GM18858 (cell line): ENCODE results near the gene LYL1.
"Not testable (repeated sequence)": the region's sequence is repeated elsewhere in the genome, so short reads cannot be mapped to it uniquely, and the experiment has no call there.

Experiments
- ATAC-seq: cut with Tn5 transposase; IDR thresholded peaks from one replicate; pipeline ENCODE4 v1.9.1; 2021; ENCODE audit not compliant: unreplicated experiment

The LYL1 gene

DNA sequence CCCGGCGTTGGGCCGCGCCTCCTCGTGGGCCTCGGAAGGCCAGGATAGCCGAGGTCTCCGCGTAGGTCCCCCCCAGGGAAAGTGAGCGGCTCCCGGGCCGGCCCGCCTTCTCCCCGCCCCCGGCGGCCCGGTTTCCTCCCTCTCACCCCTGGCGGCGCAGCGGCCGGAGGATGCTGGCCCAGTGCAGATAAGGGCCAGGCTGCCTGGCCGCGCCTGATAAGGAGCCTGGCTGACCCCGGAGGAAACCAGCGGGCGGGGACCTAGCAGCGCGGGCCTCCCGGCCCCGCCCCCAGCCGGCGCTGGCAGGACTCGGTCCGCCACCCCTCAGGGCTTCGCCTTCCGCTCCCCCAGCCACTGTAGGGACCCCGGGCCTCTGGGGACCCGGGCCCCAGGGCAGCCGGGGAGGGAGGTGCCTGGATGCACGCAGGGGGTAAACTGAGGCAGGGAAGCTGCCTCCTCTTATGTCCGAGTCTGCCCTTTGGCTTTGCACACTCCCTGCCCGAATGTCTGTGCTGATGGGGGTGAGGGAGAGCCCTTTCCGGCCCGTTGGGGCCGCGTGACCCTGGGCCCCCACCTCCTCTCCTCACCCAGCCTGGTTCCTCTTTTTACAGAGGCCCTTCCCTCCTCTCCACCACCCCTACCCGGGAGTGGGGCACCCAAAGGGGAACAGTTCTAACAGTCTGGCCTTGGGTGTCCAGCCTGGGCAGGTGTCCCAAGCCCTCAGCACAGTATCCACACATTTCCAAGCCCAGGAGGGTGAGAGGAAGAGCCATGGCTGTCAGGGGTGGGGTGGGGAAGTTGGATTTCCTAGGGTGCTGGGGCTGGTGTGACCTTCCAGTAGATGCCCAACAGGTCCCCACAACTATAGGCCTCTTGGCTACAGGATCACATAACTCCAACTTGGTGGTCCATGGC, at the start of gene LYL1:
Gene LYL1 (minus strand): TSS at position 193 of the 915 bp plus-strand sequence. CDS start 1,687 bp downstream, outside the sequence.
- ATAC-seq, result no peak

DNA sequence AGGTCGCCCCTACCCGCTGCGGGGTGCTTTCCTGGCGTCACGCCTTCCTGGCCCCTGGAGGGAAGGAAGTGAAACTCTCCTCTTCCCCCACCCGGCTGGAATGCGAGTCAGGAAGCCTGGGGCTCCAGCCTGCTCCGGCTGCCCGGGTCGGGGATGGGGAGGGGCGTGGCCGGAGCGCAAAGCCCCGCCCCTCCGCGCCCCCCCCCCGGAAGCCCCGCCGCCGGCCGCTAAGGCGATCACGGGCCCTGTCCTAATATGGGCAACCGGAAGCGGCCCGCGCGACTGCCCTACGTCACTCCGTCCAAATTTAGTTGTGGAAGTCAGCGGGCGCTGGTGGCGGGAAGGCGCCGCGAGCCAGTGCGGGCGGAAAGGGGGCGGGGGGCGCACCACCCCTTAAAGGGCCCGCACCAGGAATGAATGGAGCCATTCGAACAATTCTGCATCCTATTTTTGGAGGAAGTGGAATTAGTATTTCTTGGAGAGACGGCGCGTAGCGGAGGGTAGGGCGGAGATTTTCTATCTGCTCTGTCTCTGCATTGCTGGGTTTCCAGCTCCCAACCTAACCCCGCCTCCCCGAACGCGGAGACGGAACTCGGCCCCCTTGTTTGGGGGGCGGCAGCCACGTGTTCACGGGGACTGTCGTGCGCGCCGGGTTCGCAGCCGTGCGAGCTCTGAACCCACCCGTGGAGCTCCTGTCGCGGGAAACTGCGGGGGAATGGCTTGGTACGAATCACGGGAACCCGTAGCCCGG, 49.1 kb upstream of the LYL1 start:
- no peak for ATAC-seq

GRCh38 chr19:13150931-13151604, 48.4 kb upstream of the LYL1 start:
- no peak for ATAC-seq

- peak; percentile 25 for ATAC-seq
Observed at GRCh38 chr19:13150187-13150930, 47.7 kb upstream of the LYL1 start, which contains the start of the genes IER2 and STX10. TSS of gene IER2 (plus strand) at chr19:13150411. CDS start at chr19:13153187, 2,776 bp downstream. TSS of gene STX10 (minus strand) at chr19:13150375. CDS start at chr19:13150173, 202 bp downstream.

DNA sequence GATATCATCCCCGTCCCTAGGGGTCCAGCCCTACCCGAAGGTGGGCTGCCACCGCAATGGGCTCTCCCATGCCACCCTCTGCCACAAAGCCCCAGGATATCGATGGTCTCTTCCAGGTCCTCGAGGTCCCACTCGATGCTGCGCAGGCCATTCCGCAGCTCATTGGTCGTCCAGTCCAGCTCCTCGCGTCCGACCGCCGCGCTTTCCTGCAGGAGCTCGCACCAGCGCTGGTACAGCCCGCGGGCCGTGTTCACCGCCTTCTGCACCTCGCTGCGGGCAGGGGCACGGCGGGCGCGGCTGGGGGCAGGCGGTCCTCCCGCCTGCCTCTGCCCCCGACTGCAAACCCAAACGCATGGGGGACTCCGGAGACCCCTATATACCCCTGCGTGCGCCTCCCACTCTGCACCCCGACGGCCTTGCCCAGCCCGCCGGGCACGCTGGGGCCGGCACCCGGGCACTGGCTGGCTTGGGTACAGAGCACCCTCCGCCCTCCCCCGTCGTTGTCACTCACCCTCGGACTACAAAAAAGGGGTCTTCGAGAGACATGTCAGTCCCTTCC, 47.0 kb upstream of the LYL1 start:
- no peak for ATAC-seq

- ATAC-seq, result not testable (repeated sequence)
Observed at GRCh38 chr19:13149173-13149627, 46.5 kb upstream of the LYL1 start.

GRCh38 chr19:13146763-13147563, 44.3 kb upstream of the LYL1 start:
- no peak for ATAC-seq

DNA sequence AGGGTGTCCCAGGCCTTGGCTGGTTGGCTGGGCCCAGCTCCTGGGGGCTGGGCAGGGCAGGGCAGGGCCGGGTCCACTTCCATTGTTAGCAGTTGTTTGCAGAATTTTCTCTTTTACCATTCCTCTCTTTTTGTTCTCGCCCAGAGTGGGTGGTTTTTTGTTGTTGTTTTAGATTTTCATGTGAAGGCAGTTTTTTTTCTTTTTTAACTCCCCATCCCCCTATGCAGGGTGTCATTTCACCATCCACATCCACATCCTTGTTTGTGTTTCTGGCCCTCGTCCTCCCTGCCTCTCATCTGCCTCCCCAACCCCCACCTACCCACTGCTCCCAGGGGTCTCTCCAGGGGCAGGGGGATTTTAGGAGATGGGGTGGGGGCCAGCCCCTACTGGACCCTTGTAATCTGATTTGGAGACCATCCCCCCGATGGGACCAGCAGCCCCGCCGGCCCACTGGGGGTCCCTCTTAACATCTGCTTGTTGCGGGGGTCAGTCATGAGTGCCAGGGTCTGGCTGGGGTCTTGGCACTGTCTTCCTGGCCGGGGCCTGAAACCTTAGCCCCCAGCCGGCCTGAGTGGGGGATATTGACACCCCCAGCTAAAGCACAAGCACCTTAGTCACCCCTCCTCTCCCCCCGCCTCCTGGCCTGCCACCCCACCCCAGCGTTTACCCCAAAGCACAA, 37.1 kb upstream of the LYL1 start:
- ATAC-seq, result no peak

GRCh38 chr19:13138916-13139198, 36.2 kb upstream of the LYL1 start:
- no peak for ATAC-seq

DNA sequence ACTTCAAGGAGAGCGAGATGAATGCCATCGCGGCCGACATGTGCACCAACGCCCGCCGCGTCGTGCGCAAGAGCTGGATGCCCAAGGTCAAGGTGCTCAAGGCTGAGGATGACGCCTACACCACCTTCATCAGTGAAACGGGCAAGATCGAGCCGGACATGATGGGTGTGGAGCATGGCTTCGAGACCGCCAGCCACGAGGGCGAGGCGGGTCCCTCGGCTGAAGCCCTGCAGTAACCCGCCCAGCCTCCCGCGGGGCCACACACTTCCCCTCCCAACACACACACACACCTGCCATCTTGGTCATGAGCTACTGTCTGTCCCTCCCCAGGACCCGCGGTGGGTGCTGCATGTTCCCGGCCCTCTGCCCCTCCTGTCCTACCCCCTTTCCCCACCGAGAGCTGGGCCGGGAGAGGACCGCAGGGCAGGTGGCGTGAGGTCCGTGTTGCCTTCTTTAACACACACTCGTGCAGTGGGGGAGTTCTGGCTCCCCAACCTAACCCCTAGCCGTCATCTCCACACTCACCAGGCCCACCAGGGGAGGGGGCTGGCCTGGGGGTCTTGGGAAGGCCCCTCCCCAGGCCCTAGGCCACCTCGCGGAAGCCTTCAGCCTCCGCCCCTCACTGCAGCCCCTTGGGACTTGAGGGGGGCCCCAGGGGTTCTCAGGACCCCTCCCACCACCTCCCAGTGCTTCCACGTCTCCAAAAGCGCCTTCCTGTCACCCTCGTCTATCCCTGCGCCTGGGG, 35.7 kb upstream of the LYL1 start:
- no peak for ATAC-seq

DNA sequence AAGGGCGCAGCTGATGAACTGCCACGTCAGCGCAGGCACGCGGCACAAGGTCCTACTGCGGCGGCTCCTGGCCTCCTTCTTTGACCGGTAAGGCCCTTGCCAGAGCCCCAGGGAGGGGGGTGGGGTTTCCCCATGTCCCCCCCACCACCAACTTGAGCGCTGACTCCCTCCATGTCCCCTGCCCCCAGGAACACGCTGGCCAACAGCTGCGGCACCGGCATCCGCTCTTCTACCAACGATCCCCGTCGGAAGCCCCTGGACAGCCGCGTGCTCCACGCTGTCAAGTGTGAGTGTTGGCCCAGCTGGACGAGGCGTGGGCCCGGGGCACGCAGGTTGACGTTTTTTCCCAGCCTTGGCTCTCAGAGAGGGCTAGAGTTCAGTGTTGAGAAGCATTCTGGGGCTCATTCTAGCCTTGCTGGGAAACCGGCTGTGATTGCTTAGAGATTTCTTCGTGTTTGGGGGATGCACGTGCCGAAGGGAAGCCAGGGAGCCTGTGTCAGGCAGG, 34.7 kb upstream of the LYL1 start:
- no peak for ATAC-seq

DNA sequence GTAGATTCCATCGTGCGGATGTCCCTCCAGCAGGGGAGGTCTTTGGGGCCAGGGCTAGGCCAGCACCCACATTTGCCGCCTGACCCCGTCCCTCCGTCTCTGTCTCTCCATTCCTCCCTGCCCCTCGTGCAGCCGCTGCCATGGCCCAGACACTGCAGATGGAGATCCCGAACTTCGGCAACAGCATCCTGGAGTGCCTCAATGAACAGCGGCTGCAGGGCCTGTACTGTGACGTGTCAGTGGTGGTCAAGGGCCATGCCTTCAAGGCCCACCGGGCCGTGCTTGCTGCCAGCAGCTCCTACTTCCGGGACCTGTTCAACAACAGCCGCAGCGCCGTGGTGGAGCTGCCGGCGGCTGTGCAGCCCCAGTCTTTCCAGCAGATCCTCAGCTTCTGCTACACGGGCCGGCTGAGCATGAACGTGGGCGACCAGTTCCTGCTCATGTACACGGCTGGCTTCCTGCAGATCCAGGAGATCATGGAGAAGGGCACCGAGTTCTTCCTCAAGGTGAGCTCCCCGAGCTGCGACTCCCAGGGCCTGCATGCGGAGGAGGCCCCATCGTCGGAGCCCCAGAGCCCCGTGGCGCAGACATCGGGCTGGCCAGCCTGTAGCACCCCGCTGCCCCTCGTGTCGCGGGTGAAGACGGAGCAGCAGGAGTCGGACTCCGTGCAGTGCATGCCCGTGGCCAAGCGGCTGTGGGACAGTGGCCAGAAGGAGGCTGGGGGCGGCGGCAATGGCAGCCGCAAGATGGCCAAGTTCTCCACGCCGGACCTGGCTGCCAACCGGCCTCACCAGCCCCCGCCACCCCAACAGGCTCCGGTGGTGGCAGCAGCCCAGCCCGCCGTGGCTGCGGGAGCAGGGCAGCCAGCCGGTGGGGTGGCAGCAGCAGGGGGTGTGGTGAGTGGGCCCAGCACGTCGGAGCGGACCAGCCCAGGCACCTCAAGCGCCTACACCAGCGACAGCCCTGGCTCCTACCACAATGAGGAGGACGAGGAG, 32.7 kb upstream of the LYL1 start:
- ATAC-seq, result no peak

DNA sequence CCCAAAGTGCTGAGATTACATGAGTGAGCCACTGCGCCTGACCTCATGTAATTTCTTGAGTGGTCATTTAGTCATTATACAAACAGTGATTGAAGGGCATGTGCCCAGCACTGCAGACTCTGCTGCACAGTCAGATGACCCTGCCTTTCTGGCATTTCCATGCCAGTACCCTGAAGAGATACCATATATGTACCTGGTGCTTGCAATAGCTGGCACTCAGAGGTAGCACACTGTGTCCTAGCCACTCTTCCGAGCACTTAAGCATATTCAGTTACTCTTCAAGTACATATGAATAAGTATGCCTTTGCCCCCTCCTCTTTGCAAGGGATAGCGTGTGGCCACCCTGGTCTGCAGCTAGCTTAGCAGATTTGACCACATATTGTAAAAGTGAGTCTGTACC, 32.0 kb upstream of the LYL1 start:
- no peak for ATAC-seq

DNA sequence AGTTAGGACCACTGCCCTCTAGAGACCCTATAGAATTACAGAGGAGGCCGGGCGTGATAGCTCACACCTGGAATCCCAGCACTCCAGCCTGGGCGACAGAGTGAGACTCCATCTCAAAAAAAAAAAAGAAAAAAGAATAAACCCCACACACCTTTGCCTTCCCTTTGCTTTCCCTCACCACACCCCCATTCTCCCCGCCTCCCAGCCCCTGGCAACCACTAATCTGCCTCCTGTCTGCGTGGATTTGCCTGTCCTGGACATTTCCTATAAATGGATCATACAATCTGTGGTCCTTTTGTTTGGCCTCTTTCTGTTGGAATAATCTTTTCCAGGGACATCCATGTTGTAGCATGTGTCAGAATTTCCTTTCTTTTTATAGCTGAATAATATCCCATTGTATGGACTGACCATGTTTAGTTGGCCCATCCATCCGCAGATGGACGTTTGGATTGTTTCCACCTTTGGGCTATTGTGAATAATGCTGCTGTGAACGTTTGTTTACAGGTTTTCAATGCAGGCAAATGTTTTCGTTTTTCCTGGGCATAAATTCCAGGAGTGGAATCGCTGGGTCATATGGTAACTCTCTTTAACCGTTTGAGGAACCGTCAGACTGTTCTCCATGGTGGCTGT, 30.7 kb upstream of the LYL1 start:
- ATAC-seq, result no peak

DNA sequence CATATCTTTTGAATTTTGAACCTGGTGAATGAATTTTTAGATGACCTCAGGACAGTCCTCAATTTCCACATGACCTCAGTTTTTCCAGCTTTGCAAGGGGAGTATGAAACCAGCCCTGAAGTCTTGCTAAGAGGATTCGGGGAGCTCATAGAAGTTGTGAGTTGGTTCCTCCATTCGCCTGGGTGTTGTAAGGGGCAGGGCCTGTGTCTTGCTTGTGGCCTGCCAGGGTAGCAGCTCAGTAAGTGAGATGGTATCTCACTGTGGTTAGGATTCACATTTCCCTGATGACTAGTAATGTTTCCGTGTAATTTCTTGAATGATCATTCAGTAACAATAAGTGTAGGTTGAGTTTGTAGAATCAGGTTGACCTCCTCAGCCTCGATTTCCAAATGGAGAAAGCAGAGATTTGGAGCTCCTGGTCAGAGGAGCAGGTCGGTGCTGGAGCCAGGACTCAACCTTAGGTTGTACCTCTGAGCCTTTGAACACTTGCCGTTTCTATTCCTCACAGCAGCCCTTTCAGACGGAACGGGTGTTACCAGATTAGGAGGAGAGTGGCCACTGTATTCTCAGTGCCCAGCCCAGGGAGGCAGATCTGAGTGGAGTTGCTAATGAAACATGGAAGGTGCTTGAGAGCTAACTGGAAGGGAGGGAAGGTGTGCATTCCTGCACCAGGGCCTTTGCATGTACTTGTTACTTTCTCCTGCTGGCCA, 30.0 kb upstream of the LYL1 start:
- no peak for ATAC-seq
